22Rv1 (cell line): ENCODE measurements around the gene FTCD.

Experiments
- ZFX ChIP-seq: fragments of 450-650 bp; IDR thresholded peaks from 2 replicates; pipeline ENCODE4 v1.6.1; 2017; ENCODE audit warnings: antibody characterized with exemption, borderline replicate concordance
- TF ChIP-seq, protein P1 (sequence below): fragments of 450-650 bp; IDR thresholded peaks from 2 replicates; pipeline ENCODE4 v1.5.1; 2017; ENCODE audit warnings: mild to moderate bottlenecking

DNA sequence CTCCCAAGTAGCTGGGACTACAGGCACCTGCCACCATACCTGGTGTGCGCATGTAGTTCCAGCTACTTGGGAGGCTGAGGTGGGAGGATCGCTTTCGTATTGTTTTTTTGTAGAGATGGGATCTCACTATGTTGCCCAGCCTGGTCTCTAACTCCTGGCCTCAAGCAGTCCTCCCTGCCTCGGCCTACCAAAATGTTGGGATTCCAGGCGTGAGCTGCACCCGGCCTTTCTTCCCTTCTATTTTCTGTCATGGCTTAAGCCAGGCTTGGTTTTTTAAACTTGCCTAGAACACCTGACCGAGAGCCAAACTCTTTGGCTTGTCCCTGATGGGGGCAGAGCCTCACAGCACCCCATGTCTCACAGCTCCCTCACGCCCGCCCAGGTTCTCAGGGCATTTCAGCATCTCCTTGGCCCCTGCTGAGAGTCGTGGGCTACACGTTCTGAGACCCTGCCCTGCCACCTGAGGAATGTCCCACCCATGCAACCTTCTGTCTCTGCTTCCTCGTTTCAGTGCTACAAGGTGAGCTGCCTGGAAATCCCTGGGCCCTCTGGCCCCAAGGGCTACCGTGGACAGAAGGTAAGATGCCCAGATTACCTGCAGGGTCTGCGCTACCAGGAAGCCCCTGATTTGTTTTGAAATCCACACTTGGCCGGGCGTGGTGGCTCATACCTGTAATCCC lies 41.7 kb downstream of the FTCD start:
- TF ChIP-seq, protein P1, sequence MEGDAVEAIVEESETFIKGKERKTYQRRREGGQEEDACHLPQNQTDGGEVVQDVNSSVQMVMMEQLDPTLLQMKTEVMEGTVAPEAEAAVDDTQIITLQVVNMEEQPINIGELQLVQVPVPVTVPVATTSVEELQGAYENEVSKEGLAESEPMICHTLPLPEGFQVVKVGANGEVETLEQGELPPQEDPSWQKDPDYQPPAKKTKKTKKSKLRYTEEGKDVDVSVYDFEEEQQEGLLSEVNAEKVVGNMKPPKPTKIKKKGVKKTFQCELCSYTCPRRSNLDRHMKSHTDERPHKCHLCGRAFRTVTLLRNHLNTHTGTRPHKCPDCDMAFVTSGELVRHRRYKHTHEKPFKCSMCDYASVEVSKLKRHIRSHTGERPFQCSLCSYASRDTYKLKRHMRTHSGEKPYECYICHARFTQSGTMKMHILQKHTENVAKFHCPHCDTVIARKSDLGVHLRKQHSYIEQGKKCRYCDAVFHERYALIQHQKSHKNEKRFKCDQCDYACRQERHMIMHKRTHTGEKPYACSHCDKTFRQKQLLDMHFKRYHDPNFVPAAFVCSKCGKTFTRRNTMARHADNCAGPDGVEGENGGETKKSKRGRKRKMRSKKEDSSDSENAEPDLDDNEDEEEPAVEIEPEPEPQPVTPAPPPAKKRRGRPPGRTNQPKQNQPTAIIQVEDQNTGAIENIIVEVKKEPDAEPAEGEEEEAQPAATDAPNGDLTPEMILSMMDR, result no peak
- TF ChIP-seq ZFX, result no peak
